H54 (cell line): ENCODE measurements around the gene CDH5.

ENCODE experiments used
- DNase-seq: peaks from one replicate; pipeline ENCODE4 v3.0.0; 2011; ENCODE audit warnings: low spot score, mixed read lengths; ENCODE audit not compliant: insufficient read length
- FAIRE-seq: peaks from 3 replicates; lab custom pipeline; 2011; peaks lifted over from hg19 to GRCh38; lab: Jason Lieb, UNC
- POLR2A ChIP-seq: IDR thresholded peaks from 2 replicates; pipeline ENCODE4 v1.6.1; 2011; ENCODE audit warnings: low read depth, mild to moderate bottlenecking, low read length

The CDH5 gene

DNA sequence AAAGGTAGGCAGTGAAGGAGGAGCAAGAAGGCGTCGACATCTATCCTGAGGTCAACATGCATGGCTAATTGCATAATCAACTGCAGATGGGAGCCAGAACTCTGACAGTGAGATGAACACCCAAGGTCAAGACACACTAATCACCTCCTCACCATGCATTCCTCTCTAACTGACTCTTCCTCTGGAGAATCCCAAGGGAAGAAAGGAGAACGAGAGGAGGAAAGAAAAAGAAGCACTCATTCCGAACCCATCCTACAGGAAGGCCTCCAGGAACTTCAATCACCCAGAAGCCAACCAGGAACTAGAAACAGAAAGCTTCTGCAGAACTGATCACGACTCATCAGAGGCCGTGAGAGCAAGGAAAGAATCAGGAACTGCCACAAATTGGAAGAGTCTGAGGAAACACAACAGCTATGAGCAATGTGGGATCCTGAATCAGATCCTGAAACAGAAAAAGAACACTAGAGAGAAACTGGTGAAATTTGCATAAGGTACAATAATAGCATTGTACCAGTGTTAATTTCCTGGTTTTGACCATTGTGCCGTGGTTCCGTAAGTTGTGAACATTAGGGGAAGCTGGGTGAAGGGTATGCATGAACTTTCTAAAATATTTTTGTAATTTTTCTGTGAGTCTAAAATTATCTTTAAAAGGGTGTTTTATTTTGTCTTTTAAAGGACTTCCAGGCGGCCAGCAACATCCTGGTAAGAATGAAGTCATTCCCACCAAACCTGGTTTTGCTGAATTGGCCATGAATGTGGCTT is 50.6 kb downstream of the CDH5 start:
- no peak for FAIRE-seq
- TF ChIP-seq POLR2A = no peak
- DNase-seq = no peak

- no peak for DNase-seq
- TF ChIP-seq POLR2A = no peak
- FAIRE-seq = no peak
Measured at GRCh38 chr16:66418165-66418962, 51.9 kb downstream of the CDH5 start.

- DNase-seq = no peak
- no peak for FAIRE-seq
- TF ChIP-seq POLR2A = no peak
Measured at GRCh38 chr16:66419527-66419926, 53.0 kb downstream of the CDH5 start.

DNA sequence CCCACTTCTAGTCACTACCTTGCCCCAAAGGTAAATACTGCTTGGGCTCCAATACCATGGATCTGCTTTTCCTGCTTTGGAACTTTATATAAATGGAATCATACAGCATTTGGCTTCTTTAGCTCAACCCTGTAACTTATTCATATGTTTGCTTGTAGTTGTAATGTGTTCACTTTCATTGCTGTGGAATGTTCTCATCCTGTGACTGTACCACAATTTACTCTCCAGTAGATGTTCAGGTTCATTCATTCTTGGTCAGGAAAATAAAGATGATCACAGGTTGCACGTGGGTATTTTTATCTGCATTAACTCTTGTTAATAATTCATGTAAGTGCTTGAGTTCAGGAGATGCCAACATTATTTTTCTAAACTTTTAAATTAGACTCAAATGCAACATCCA is 53.9 kb downstream of the CDH5 start:
- DNase-seq (no peak), FAIRE-seq (no peak)
- TF ChIP-seq POLR2A = no peak

GRCh38 chr16:66421891-66422290 is 55.4 kb downstream of the CDH5 start:
- TF ChIP-seq POLR2A = no peak
- FAIRE-seq = no peak
- no peak for DNase-seq

DNA sequence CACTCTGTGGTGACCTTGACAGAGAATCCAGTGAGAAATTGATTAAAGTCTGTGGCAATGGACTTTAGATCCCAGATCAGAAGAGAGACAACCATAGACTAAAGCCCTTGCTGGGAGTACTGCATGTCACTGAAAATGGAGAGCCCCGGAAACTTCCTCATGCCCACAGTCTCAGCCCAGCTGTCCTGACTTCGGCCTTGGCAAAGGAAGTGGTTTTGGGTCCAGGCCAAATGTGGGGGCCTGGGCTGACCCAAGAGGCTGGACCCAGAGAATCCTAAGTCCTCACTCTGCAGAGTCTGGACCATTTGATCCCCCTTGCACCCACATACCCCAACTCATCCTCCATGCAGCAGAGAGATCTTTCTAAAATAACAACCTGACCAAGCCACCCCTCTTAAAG is 55.9 kb downstream of the CDH5 start:
- DNase-seq (no peak), FAIRE-seq (no peak)
- TF ChIP-seq POLR2A = no peak

DNA sequence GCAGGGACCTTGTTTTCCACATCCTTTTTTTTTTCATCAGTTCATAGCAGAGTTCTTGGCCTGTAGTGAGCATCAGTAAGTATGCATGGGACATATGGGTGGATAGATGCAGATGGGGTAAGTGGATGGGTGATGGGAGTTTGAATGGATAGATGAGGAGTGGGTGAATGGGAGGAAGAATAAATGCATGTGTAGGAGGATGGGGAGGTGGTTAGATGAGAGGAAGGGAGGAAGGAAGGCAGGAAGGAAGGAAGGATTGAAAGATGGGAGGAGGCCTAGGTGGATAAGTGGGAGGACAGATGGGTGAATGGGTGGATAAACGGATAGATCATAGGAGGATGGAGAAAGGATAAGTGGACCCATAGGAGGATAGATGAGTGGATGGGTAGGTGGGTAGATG is 56.7 kb downstream of the CDH5 start:
- DNase-seq (no peak), FAIRE-seq (no peak)
- TF ChIP-seq POLR2A = no peak

- no peak for TF ChIP-seq POLR2A
- no peak for FAIRE-seq
- DNase-seq = no peak
Measured at GRCh38 chr16:66425651-66426050, 59.2 kb downstream of the CDH5 start.

GRCh38 chr16:66426112-66427035 is 59.9 kb downstream of the CDH5 start:
- TF ChIP-seq POLR2A = no peak
- no peak for FAIRE-seq
- DNase-seq = no peak

DNA sequence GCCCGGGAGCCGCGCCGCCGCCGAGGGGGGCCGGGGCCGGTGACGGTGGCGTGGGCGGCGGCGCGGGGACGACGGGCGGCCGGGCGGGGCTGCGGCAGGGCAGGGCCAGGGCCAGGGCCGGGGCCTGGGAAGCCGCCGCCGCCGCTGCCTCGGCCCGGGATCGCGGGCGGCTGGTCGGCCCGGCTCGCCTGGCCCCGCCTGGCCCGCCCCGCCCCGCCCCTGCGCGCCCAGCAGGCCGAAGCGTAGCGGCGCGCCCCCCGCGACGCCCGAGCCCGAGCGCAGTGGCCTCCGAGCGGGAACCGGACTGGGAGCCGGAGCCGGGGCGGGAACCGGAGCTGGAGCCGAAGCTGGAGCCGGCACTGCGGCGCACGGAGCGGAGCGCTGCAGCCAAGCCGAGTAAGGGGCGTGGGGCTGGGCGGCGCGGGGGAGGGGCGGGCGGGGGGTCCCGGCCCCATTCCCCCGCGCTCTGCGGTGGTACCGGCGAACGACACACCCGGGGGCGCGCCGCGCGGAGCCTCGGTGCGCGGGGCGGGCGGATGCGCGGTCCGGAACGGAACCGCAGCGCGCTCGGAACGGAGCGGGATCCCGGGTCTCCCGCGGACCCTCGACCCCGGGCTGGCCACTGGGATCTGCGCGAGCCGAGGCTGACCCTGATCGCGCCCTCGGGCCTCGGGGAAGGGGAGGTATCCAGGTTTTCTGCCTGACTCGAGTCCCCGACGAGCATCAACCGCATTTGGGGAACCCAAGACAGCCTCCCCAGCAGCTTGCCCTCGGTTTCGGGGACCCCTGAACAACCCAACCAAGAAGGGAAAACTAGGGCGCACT is 60.8 kb downstream of the CDH5 start, which contains the start of gene BEAN1:
Gene BEAN1 (plus strand): TSS at position 260 of the 825 bp plus-strand sequence. CDS start 10,382 bp downstream, outside the sequence.
- TF ChIP-seq POLR2A = no peak
- FAIRE-seq (no peak), DNase-seq (no peak)

DNA sequence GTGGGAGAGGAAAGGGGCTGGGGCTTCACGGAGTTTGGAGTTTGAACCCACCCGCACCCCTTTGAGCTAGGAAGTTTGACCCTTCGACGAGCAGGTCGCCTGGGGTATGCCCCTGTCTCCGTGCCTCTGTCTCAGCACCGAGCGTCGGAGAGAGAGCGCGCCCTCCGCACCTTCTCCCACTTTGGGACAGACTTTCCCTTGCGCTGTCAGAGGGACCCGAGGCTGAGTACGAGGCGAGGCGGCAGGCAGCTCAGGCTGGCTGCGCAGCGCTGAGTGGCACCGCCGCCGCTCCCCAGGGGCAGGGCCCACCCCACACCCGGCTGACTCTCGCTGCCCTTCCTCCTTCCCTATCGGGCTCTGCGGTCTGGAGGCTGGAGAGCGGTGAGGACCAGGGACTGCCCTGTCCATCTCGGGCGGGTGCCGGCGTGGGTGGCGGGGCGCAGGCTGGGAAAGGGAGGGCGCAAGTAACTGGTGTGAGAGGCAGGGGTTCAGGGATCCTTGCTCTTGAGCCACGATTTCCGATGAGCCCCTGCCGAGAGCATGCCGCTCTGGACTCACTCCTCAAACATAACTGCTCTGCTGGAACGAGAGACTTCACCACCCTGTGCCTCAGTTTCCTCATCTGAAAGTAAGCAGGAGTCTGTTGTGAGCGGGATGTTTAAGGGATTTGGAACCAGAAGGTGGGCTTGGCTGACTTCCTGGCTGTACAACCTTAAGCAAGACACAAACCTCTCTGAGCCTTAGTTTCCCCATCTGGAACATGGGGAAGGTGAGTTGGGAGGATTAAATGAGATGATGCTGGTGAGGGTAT is 61.6 kb downstream of the CDH5 start:
- no peak for TF ChIP-seq POLR2A
- no peak for DNase-seq
- no peak for FAIRE-seq

- no peak for TF ChIP-seq POLR2A
- FAIRE-seq (no peak), DNase-seq (no peak)
Measured at GRCh38 chr16:66428682-66429251, 62.3 kb downstream of the CDH5 start.
